CD4-positive, CD25-positive, alpha-beta regulatory T cell (primary cell): ENCODE data around the gene FBXO44. TPM values are rescaled to one million over a fixed set of nuclear protein-coding genes. Genes with fewer than 3 reads are reported as not detected.

Experiments
- ATAC-seq, 2 donors: fragments of 150-1000 bp; cut with Tn5 transposase; one replicate each; pipeline ENCODE4 v1.10.0; 2021; ENCODE audit warnings: low read depth in 2 of 2, moderate number of reproducible peaks in 2 of 2, moderate library complexity in 1 of 2
- DNase-seq, 3 donors: peaks; one replicate each; pipeline versions ENCODE4 v3.0.0 to v3.0.0-alpha.2; 2012 to 2022; ENCODE audit warnings: mixed read lengths in 1 of 3
- H3K27ac ChIP-seq: one replicate; pipeline ENCODE4 v1.7.0; 2013; ENCODE audit warnings: mild to moderate bottlenecking, low read length; ENCODE audit not compliant: insufficient read depth, poor library complexity, severe bottlenecking
- H3K27me3 ChIP-seq: one replicate; pipeline ENCODE4 v1.7.0; 2013; ENCODE audit warnings: low read length; ENCODE audit not compliant: control insufficient read depth, insufficient read depth
- H3K36me3 ChIP-seq: one replicate; pipeline ENCODE4 v1.7.0; 2013; ENCODE audit warnings: mild to moderate bottlenecking, low read length, moderate library complexity; ENCODE audit not compliant: control insufficient read depth, insufficient read depth
- H3K4me1 ChIP-seq: 2 replicates; pipeline ENCODE4 v1.7.0; 2013; ENCODE audit warnings: mild to moderate bottlenecking, low read length; ENCODE audit not compliant: insufficient read depth, control insufficient read depth, poor library complexity, severe bottlenecking
- H3K4me3 ChIP-seq: one replicate; pipeline ENCODE4 v1.7.0; 2013; ENCODE audit warnings: low read depth, mild to moderate bottlenecking, low read length, moderate library complexity
- H3K9me3 ChIP-seq, 2 experiments: 1 replicate in 1 of 2; 2 replicates in 1 of 2; pipeline ENCODE4 v1.7.0; 2013; ENCODE audit warnings: low read length in 2 of 2, mild to moderate bottlenecking in 1 of 2, moderate library complexity in 1 of 2; ENCODE audit not compliant: control insufficient read depth in 2 of 2
- H3K27ac Mint-ChIP-seq, 3 donors: one replicate each; pipeline ENCODE4 v1.8.0; 2020 to 2022; ENCODE audit warnings: mild to moderate bottlenecking in 3 of 3, mixed read lengths in 3 of 3, moderate library complexity in 2 of 3
- H3K27me3 Mint-ChIP-seq: one replicate; pipeline ENCODE4 v1.8.0; 2022; ENCODE audit warnings: mild to moderate bottlenecking, mixed read lengths
- H3K36me3 Mint-ChIP-seq: one replicate; pipeline ENCODE4 v1.8.0; 2020; ENCODE audit warnings: mixed read lengths
- H3K4me1 Mint-ChIP-seq, 4 donors: one replicate each; pipeline ENCODE4 v1.8.0; 2020 to 2022; ENCODE audit warnings: mixed read lengths in 4 of 4, mild to moderate bottlenecking in 1 of 4
- H3K4me3 Mint-ChIP-seq, 4 donors: one replicate each; pipeline ENCODE4 v1.8.0; 2020 to 2022; ENCODE audit warnings: mild to moderate bottlenecking in 4 of 4, mixed read lengths in 4 of 4, moderate library complexity in 3 of 4
- H3K9me3 Mint-ChIP-seq, 7 donors: one replicate each; pipeline ENCODE4 v1.8.0; 2020 to 2022; ENCODE audit warnings: mixed read lengths in 7 of 7, mild to moderate bottlenecking in 3 of 7, moderate library complexity in 2 of 7
- polyA plus RNA-seq, 4 donors: library from polyadenylated mRNA; unstranded; fragments of 300-500 nt; fragmentation: Illumina TruSeq; gene quantifications; one replicate each; pipeline ENCODE4 v1.2.3, GENCODE V29; 2021
- total RNA-seq: library from RNA; stranded (reverse); gene quantifications from one replicate; pipeline ENCODE4 v1.2.3, GENCODE V29; 2022

The FBXO44 gene
- total and polyA plus RNA-seq, 5 donors from 2014 or later: 5.5 to 43.7 (median 9.3) TPM

DNA sequence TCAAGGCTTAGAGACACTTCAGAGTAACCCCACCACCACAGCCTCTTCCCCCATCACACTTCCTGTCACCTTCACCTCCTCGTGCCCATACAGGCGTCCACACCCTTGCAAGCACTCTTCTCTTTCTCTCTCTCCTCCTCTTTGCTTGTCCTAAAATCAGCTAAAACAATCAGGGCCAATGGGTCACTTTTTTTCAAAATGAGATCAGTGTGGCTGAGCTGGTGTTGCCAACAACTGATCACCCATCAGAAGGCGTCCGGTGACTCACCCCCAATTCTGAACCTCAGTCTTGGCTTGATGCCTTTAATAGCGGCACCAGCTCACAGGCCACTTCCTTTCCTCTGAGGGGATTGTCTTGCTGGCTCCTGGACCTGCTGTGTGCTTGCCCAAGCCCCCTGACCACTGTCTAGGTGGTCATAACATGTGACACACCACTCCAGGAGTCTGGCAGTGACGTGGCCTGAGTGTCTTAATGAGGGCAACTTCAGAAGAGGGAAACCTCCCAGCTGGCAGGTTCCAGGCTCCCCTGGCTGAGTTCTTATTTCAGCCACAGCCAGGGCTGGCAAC, 38.4 kb downstream of the FBXO44 start:
- H3K36me3 ChIP-seq: no peaks in the 10 kb centered on the region
- H3K36me3 Mint-ChIP-seq: no peaks in the 10 kb centered on the region
- H3K27me3 Mint-ChIP-seq: peaks cover 62% of the 10 kb centered on the region
- H3K9me3 Mint-ChIP-seq: peaks cover 0 to 2% (median 0%) of the 10 kb centered on the region in 7 donors
- peaks cover 31% of the 10 kb centered on the region for H3K4me1 ChIP-seq
- peak; percentile 61 to 67 for ATAC-seq
- peaks cover 0 to 29% (median 15%) of the 10 kb centered on the region in 4 donors for H3K4me1 Mint-ChIP-seq
- peaks cover 14% of the 10 kb centered on the region for H3K27me3 ChIP-seq
- peak overlapping the region in 3 of 4 donors; percentile 32 to 62 (median 35) for H3K4me3 Mint-ChIP-seq
- peak in 2 of 3 donors; percentile 28 to 63 for DNase-seq
- no peak overlapping the region for H3K4me3 ChIP-seq
- no peak overlapping the region for H3K27ac ChIP-seq
- peak overlapping the region in 1 of 3 donors; percentile 22 for H3K27ac Mint-ChIP-seq
- H3K9me3 ChIP-seq: no peaks in the 10 kb centered on the region

GRCh38 chr1:11693917-11694316, 39.2 kb downstream of the FBXO44 start:
- peaks cover 31% of the 10 kb centered on the region for H3K4me1 ChIP-seq
- no peaks in the 10 kb centered on the region for H3K9me3 ChIP-seq
- peaks cover 10% of the 10 kb centered on the region for H3K27me3 ChIP-seq
- Mint-ChIP-seq H3K36me3 (no peaks in the 10 kb centered on the region), H3K9me3 (peaks cover 0 to 2% (median 0%) of the 10 kb centered on the region in 7 donors), H3K4me1 (peaks cover 0 to 29% (median 15%) of the 10 kb centered on the region in 4 donors), H3K27me3 (peaks cover 62% of the 10 kb centered on the region), H3K4me3 (peak overlapping the region in 1 of 4 donors; percentile 50), H3K27ac (peak overlapping the region in 1 of 3 donors; percentile 52)
- no peaks in the 10 kb centered on the region for H3K36me3 ChIP-seq
- H3K27ac ChIP-seq: no peak overlapping the region
- ATAC-seq: no peak
- no peak overlapping the region for H3K4me3 ChIP-seq
- DNase-seq: no peak

DNA sequence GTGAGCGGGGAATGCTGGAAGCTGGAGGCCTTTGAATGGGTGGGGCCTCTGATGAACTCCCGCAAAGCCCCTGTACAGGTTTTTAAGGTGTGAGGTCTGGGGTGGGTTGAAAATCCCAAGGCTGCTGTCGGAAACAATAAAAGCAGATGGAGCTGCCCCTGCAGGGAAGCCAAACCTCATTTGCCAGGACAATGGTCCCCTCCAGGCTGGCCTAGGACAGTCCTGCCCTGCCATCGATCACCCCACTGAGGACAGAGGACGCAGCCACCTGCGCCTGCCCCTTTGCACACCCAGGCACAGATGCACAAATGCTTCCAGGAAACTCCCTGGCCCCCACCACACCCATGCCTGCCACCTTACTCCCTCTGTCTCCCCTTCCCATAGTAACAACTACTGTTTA, 41.2 kb downstream of the FBXO44 start:
- H3K4me1 Mint-ChIP-seq: peaks cover 0 to 22% (median 14%) of the 10 kb centered on the region in 4 donors
- Histone ChIP-seq H3K9me3 (no peaks in the 10 kb centered on the region), H3K36me3 (no peaks in the 10 kb centered on the region), H3K27me3 (no peaks in the 10 kb centered on the region), H3K4me3 (no peak overlapping the region), H3K27ac (no peak overlapping the region), H3K4me1 (peaks cover 27% of the 10 kb centered on the region)
- peaks cover 46% of the 10 kb centered on the region for H3K27me3 Mint-ChIP-seq
- no peaks in the 10 kb centered on the region for H3K9me3 Mint-ChIP-seq
- H3K36me3 Mint-ChIP-seq: no peaks in the 10 kb centered on the region
- DNase-seq (no peak), ATAC-seq (no peak)
- H3K27ac Mint-ChIP-seq: no peak overlapping the region
- no peak overlapping the region for H3K4me3 Mint-ChIP-seq

DNA sequence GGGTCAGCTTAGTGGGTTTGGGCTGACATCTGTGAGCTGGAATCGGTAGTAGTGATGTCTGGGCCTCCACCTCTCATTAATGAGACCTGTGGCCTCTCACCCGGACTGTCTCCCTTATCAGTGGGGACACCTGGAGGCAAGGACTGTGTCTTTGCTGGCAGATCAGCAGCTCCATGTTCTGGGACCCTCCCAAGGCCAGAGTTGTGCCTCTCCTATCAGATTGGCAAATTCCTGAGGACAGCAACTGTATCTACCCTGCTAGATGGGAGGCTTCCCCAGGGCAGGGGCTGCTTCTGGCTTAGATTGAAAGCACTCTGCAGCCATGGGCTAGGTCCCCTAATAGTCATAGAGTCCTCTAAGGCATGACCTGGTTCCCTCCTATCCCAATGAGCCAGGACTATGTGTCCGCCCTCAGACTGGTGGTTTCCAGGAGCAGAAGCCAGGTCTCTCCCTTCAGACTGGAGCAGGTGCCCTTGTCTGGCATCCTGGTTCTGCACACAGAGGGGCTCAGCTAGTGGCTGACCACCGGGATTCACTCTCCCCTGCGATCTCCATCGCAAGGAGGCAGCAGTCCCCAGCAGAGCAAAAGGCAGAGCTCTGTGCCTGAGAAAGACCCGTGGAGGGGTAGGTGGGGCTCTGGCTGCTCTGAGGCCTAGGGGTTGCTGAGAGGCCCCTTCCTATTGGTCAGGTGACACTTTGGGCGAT, 42.7 kb downstream of the FBXO44 start:
- no peak overlapping the region for H3K4me3 ChIP-seq
- peaks cover 12% of the 10 kb centered on the region for H3K4me1 ChIP-seq
- Mint-ChIP-seq H3K27ac (no peak overlapping the region), H3K9me3 (no peaks in the 10 kb centered on the region), H3K36me3 (no peaks in the 10 kb centered on the region), H3K27me3 (peaks cover 39% of the 10 kb centered on the region), H3K4me1 (peaks cover 0 to 17% (median 12%) of the 10 kb centered on the region in 4 donors), H3K4me3 (no peak overlapping the region)
- H3K27ac ChIP-seq: no peak overlapping the region
- no peaks in the 10 kb centered on the region for H3K9me3 ChIP-seq
- H3K27me3 ChIP-seq: no peaks in the 10 kb centered on the region
- no peaks in the 10 kb centered on the region for H3K36me3 ChIP-seq
- DNase-seq (no peak), ATAC-seq (no peak)

DNA sequence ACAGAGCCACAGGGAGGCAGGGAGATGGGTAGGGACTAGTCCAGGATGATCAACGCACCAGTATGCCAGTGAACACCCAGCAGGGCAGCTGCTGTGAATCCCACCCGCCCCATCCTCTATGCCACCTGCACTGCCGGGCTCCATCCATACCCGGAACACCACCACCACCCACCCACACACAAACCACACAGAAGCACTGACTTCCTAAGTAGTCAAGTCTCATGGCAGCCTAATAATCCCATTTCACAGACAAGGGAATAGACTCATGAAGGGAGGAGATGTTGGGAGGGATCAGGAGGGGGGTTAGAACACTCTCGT, 43.2 kb downstream of the FBXO44 start:
- no peak overlapping the region for H3K27ac Mint-ChIP-seq
- no peak for ATAC-seq

DNA sequence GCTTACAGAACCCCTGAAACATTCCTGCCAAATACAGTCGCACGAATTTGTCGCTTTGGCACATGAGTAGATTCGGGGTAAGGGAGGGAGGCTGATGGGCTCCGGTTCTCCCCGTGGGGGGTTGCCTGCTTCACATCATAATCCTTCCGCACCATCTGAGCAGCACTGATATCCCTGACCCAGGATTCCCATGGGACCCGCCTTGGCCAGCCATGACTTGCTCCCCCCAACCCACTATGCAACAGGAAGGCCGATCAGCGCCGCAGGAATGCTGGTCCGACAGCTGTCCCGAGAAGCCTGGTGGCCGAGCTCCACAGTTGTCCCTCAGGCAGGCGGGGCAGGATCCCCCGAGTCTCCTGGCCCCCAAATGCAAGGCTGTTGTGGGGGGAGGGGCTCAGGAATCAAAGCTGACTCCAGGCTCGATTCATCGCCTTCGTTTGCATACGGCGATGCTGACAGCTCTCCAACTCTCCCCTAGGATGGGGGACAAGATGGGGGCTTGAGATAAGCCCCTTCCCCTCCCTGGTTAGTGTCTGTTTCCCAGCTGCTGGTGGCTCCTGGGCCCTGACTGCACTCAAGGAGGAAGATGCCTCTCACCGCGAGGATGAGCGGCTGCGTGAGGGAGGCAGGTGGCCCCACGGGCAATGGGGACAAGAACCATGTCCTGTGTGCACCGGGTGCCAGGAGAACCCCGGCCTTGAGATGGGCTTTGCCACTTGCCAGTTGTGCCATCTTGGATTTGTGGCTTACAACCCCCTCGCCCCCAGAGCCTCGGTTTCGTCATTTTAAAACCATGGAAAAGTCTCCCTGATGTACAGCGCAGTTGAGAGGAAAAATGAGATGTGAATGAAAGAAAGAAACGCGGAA, 46.2 kb downstream of the FBXO44 start:
- no peak overlapping the region for H3K27ac Mint-ChIP-seq
- H3K27ac ChIP-seq: no peak overlapping the region
- H3K9me3 Mint-ChIP-seq: peaks cover 0 to 2% (median 0%) of the 10 kb centered on the region in 7 donors
- H3K9me3 ChIP-seq: no peaks in the 10 kb centered on the region
- DNase-seq (no peak), ATAC-seq (no peak)
- H3K36me3 ChIP-seq: no peaks in the 10 kb centered on the region
- no peaks in the 10 kb centered on the region for H3K27me3 ChIP-seq
- H3K4me1 ChIP-seq: no peaks in the 10 kb centered on the region
- no peak overlapping the region for H3K4me3 Mint-ChIP-seq
- peaks cover 21% of the 10 kb centered on the region for H3K27me3 Mint-ChIP-seq
- no peaks in the 10 kb centered on the region for H3K36me3 Mint-ChIP-seq
- H3K4me3 ChIP-seq: no peak overlapping the region
- no peaks in the 10 kb centered on the region for H3K4me1 Mint-ChIP-seq

More for the DNA sequence above, 43.2 kb downstream of the FBXO44 start:
- H3K36me3 ChIP-seq: no peaks in the 10 kb centered on the region
- Mint-ChIP-seq H3K27me3 (peaks cover 34% of the 10 kb centered on the region), H3K4me3 (no peak overlapping the region), H3K9me3 (no peaks in the 10 kb centered on the region), H3K36me3 (no peaks in the 10 kb centered on the region), H3K4me1 (peaks cover 0 to 14% (median 9%) of the 10 kb centered on the region in 4 donors)
- no peak overlapping the region for H3K27ac ChIP-seq
- no peaks in the 10 kb centered on the region for H3K27me3 ChIP-seq
- H3K4me1 ChIP-seq: peaks cover 7% of the 10 kb centered on the region
- DNase-seq: no peak
- no peaks in the 10 kb centered on the region for H3K9me3 ChIP-seq
- no peak overlapping the region for H3K4me3 ChIP-seq

- Histone ChIP-seq H3K4me3 (no peak overlapping the region), H3K27me3 (no peaks in the 10 kb centered on the region), H3K27ac (no peak overlapping the region), H3K4me1 (no peaks in the 10 kb centered on the region), H3K9me3 (no peaks in the 10 kb centered on the region), H3K36me3 (no peaks in the 10 kb centered on the region)
- Mint-ChIP-seq H3K9me3 (peaks cover 0 to 2% (median 0%) of the 10 kb centered on the region in 7 donors), H3K27me3 (peaks cover 21% of the 10 kb centered on the region), H3K36me3 (no peaks in the 10 kb centered on the region), H3K4me1 (no peaks in the 10 kb centered on the region), H3K4me3 (no peak overlapping the region), H3K27ac (no peak overlapping the region)
- no peak for ATAC-seq
- no peak for DNase-seq
These were observed 46.9 kb downstream of the FBXO44 start for GRCh38 chr1:11701551-11701961.
